ENCODE measurements around the gene DPPA4.

GRCh38 chr3:109363634-109364033, 26.3 kb upstream of the DPPA4 start:
- TF ChIP-seq CTCF (IDR thresholded peaks at IDR 0.05; ENCODE audit: low read length) = no peak
- no peak for TF ChIP-seq EZH2 (IDR thresholded peaks at IDR 0.05; ENCODE audit: borderline replicate concordance, low read length)

Data from OCI-LY1 (cell line).